Neural progenitor cell (in vitro differentiated cells): ENCODE data around the gene DHRS1. TPM values are rescaled to one million over a fixed set of nuclear protein-coding genes. Genes with fewer than 3 reads are reported as not detected.
A peak's percentile ranks its signal among the peaks of the same experiment; 100 is the strongest.

Experiments
- DNase-seq: peaks from one replicate; pipeline ENCODE4 v3.0.0-alpha.2; 2016; ENCODE audit warnings: low spot score
- H2AFZ ChIP-seq: fragments of 200-600 bp; sonication (generic); replicated peaks from 2 replicates; pipeline ENCODE4 v1.6.1; 2016; ENCODE audit warnings: antibody characterized with exemption
- H3F3A ChIP-seq: fragments of 200-600 bp; sonication (generic); 2 replicates; pipeline ENCODE4 v1.6.1; 2016; ENCODE audit warnings: antibody characterized with exemption, low read depth
- H3K27ac ChIP-seq: fragments of 200-600 bp; sonication (generic); 2 replicates; pipeline ENCODE4 v1.5.1; 2016; ENCODE audit warnings: mild to moderate bottlenecking
- H3K27me3 ChIP-seq: fragments of 200-600 bp; sonication (generic); 2 replicates; pipeline ENCODE4 v1.6.1; 2016; ENCODE audit warnings: mild to moderate bottlenecking, moderate library complexity
- H3K36me3 ChIP-seq: fragments of 200-600 bp; sonication (generic); 2 replicates; pipeline ENCODE4 v1.5.1; 2016
- H3K4me1 ChIP-seq: fragments of 200-600 bp; sonication (generic); 2 replicates; pipeline ENCODE4 v1.6.1; 2016; ENCODE audit warnings: mixed run types
- H3K4me2 ChIP-seq: fragments of 200-600 bp; sonication (generic); 2 replicates; pipeline ENCODE4 v1.6.1; 2016
- H3K4me3 ChIP-seq: fragments of 200-600 bp; sonication (generic); 2 replicates; pipeline ENCODE4 v1.5.1; 2016
- H3K79me2 ChIP-seq: fragments of 200-600 bp; sonication (generic); 2 replicates; pipeline ENCODE4 v1.6.1; 2016; ENCODE audit warnings: low read depth
- H3K9ac ChIP-seq: fragments of 200-600 bp; sonication (generic); 2 replicates; pipeline ENCODE4 v1.6.1; 2016
- H3K9me3 ChIP-seq: fragments of 200-600 bp; sonication (generic); 2 replicates; pipeline ENCODE4 v1.5.1; 2016; ENCODE audit warnings: low read depth
- H4K20me1 ChIP-seq: fragments of 200-600 bp; sonication (generic); 2 replicates; pipeline ENCODE4 v1.6.1; 2016; ENCODE audit warnings: low read depth
- H3K27ac Mint-ChIP-seq: 3 replicates; pipeline ENCODE4 v1.8.0; 2021; ENCODE audit warnings: mixed read lengths
- H3K27me3 Mint-ChIP-seq: 2 replicates; pipeline ENCODE4 v1.8.0; 2022; ENCODE audit warnings: low read depth, mild to moderate bottlenecking, inconsistent platforms, moderate library complexity, mixed read lengths; ENCODE audit not compliant: insufficient read depth
- H3K36me3 Mint-ChIP-seq: 3 replicates; pipeline ENCODE4 v1.8.0; 2021; ENCODE audit warnings: mixed read lengths
- H3K4me1 Mint-ChIP-seq: 3 replicates; pipeline ENCODE4 v1.8.0; 2021; ENCODE audit warnings: mixed read lengths
- H3K4me3 Mint-ChIP-seq: 3 replicates; pipeline ENCODE4 v1.8.0; 2021; ENCODE audit warnings: mild to moderate bottlenecking, moderate library complexity, mixed read lengths
- H3K9me3 Mint-ChIP-seq: 3 replicates; pipeline ENCODE4 v1.8.0; 2020; ENCODE audit warnings: mixed read lengths
- EZH2 ChIP-seq: fragments of 200-600 bp; sonication (generic); IDR thresholded peaks from 2 replicates; pipeline ENCODE4 v1.6.1; 2017; ENCODE audit warnings: antibody characterized with exemption, mild to moderate bottlenecking, moderate library complexity
- EZH2phosphoT487 ChIP-seq: fragments of 200-600 bp; sonication (generic); IDR thresholded peaks from 2 replicates; pipeline ENCODE4 v1.6.1; 2017; ENCODE audit warnings: antibody characterized with exemption
- total RNA-seq: library from RNA; depleted of rRNA; stranded (reverse); fragments of >200 nt; gene quantifications from 2 replicates; pipeline ENCODE4 v1.2.3, GENCODE V29; 2015; ENCODE audit warnings: low replicate concordance
- TF ChIP-seq, protein P1 (sequence below): fragments of 200-600 bp; sonication (generic); IDR thresholded peaks from 2 replicates; pipeline ENCODE4 v1.5.1; 2017; ENCODE audit warnings: antibody characterized with exemption, mild to moderate bottlenecking

Gene DHRS1
- total RNA-seq, 1 donor from 2014 or later: 19.7 TPM

DNA sequence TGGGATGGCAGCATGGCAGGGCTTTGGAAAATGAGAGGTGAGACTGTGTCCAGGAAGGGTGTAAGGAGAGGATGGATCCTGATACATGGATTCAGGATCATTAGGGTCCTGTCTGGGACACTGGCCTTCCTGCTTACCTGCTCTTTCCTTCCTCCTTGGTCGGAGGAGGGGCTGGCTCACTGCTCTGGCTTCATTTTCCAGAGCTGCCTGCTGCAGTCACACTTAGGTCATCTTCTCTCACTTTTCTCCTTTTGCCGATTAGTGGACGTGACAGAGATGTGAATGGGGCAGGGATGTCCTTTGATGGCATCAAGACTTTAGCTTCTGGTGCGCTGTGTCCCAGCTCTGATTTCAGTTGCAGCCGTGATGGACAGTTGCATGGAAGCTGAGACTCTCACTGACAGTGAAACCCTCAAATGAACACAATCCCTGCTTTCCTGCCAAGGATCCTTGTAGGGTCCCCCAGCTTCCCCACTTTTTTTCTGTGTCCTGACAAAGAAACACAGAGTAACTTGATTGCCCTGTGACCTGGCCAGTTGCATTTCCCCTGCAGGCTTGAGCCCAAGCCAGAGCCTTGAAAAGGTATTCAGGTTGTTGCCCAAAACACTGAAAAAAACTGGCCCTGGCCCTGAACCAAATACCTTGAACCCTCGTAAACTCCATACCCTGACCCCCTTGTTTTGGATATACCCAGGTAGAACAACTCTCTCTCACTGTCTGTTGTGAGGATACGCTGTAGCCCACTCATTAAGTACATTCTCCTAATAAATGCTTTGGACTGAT lies 9.0 kb upstream of the DHRS1 start:
- H2AFZ ChIP-seq: no peak overlapping the region
- Mint-ChIP-seq H3K27ac (no peak overlapping the region), H3K4me3 (no peak overlapping the region), H3K36me3 (peaks cover 14% of the 10 kb centered on the region), H3K27me3 (peaks cover 10% of the 10 kb centered on the region), H3K4me1 (peaks cover 5% of the 10 kb centered on the region), H3K9me3 (no peaks in the 10 kb centered on the region)
- H3K79me2 ChIP-seq: no peaks in the 10 kb centered on the region
- no peak overlapping the region for H3K27ac ChIP-seq
- H3K4me3 ChIP-seq: no peak overlapping the region
- no peaks in the 10 kb centered on the region for H3K9me3 ChIP-seq
- no peak overlapping the region for H3K4me2 ChIP-seq
- H3K4me1 ChIP-seq: no peaks in the 10 kb centered on the region
- no peaks in the 10 kb centered on the region for H3K36me3 ChIP-seq
- no peaks in the 10 kb centered on the region for H3F3A ChIP-seq
- TF ChIP-seq, protein P1, sequence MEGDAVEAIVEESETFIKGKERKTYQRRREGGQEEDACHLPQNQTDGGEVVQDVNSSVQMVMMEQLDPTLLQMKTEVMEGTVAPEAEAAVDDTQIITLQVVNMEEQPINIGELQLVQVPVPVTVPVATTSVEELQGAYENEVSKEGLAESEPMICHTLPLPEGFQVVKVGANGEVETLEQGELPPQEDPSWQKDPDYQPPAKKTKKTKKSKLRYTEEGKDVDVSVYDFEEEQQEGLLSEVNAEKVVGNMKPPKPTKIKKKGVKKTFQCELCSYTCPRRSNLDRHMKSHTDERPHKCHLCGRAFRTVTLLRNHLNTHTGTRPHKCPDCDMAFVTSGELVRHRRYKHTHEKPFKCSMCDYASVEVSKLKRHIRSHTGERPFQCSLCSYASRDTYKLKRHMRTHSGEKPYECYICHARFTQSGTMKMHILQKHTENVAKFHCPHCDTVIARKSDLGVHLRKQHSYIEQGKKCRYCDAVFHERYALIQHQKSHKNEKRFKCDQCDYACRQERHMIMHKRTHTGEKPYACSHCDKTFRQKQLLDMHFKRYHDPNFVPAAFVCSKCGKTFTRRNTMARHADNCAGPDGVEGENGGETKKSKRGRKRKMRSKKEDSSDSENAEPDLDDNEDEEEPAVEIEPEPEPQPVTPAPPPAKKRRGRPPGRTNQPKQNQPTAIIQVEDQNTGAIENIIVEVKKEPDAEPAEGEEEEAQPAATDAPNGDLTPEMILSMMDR: no peak
- no peak for TF ChIP-seq EZH2phosphoT487
- TF ChIP-seq EZH2: no peak
- H3K9ac ChIP-seq: no peak overlapping the region
- H4K20me1 ChIP-seq: no peaks in the 10 kb centered on the region
- no peak for DNase-seq
- H3K27me3 ChIP-seq: no peaks in the 10 kb centered on the region

DNA sequence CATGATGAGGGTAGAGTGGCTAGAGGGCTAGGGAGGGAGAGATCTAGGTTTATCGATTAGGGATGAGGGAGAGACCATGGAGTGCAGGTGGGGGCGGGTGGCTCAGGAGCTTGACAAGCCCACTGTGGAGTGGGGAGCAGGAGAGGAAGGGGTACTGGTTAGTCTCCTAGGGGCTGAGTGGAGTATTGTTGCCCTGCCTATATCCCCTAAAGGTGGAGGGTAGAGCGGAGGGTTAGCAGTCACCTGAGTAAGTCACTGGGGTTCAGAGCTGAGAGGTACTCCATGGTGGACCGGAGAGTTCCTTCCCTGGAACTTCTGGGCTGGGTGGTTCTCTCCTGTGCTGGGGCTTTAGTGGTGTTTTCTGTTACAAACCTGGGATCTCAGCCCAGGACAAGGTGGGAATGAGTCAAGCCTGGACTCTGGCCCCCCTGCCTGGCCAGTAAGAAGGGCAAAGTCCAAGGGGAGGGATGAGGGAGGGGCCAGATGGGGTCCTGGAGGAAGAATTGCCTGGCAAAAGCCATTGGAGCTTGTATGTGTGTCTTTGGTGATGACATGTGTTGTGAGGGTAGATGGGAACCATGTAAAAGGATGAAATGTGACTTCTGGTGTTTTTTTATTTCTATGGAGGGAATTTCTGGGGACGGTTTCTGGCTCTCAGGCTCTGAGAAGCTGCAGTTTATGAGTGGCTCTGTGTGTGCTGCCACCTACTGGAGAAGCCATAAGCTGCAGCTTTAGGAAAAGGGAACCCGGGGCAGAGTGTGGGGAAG lies 8.2 kb upstream of the DHRS1 start, which contains the start of gene CIDEB:
Gene CIDEB, minus strand, starts transcription at position 403 of the 767 bp plus-strand sequence. Its CDS starts 119 bp downstream, at position 284.
- Histone ChIP-seq H3F3A (no peaks in the 10 kb centered on the region), H3K27me3 (no peaks in the 10 kb centered on the region), H3K79me2 (no peaks in the 10 kb centered on the region), H3K36me3 (no peaks in the 10 kb centered on the region), H3K4me2 (no peak within 1 kb of the TSS), H2AFZ (no peak within 1 kb of the TSS), H4K20me1 (no peaks in the 10 kb centered on the region), H3K9ac (no peak within 1 kb of the TSS), H3K27ac (no peak within 1 kb of the TSS), H3K4me3 (no peak within 1 kb of the TSS), H3K4me1 (no peaks in the 10 kb centered on the region), H3K9me3 (no peaks in the 10 kb centered on the region)
- Mint-ChIP-seq H3K36me3 (peaks cover 16% of the 10 kb centered on the region), H3K9me3 (no peaks in the 10 kb centered on the region), H3K4me3 (no peak within 1 kb of the TSS), H3K27ac (no peak within 1 kb of the TSS), H3K4me1 (peaks cover 5% of the 10 kb centered on the region), H3K27me3 (peaks cover 10% of the 10 kb centered on the region)
- TF ChIP-seq EZH2phosphoT487: no peak
- TF ChIP-seq, protein P1: peak; percentile 92
- peak; percentile 66 for DNase-seq

- no peaks in the 10 kb centered on the region for H3K36me3 ChIP-seq
- H3K4me3 Mint-ChIP-seq: no peak overlapping the region
- H3K27me3 ChIP-seq: no peaks in the 10 kb centered on the region
- TF ChIP-seq, protein P1: no peak
- no peak for TF ChIP-seq EZH2
- TF ChIP-seq EZH2phosphoT487: no peak
- no peaks in the 10 kb centered on the region for H3K4me1 ChIP-seq
- H3K79me2 ChIP-seq: no peaks in the 10 kb centered on the region
- H3K9me3 Mint-ChIP-seq: no peaks in the 10 kb centered on the region
- H3K36me3 Mint-ChIP-seq: peaks cover 19% of the 10 kb centered on the region
- no peak overlapping the region for H3K4me2 ChIP-seq
- peaks cover 10% of the 10 kb centered on the region for H3K27me3 Mint-ChIP-seq
- H3K4me3 ChIP-seq: no peak overlapping the region
- no peak overlapping the region for H3K27ac ChIP-seq
- no peak overlapping the region for H2AFZ ChIP-seq
- H3K27ac Mint-ChIP-seq: no peak overlapping the region
- no peaks in the 10 kb centered on the region for H3K9me3 ChIP-seq
- H4K20me1 ChIP-seq: no peaks in the 10 kb centered on the region
- H3K4me1 Mint-ChIP-seq: peaks cover 5% of the 10 kb centered on the region
- no peaks in the 10 kb centered on the region for H3F3A ChIP-seq
- no peak overlapping the region for H3K9ac ChIP-seq
- DNase-seq: no peak
Observed at GRCh38 chr14:24307156-24307574, 7.6 kb upstream of the DHRS1 start.
